Measurements from ENCODE around the gene C2CD3.
"Not testable (repeated sequence)": the region's sequence is repeated elsewhere in the genome, so short reads cannot be mapped to it uniquely, and the experiment has no call there.

The C2CD3 gene

GRCh38 chr11:74134661-74135060, 36.1 kb downstream of the C2CD3 start:
- in situ Hi-C loops (cut with HindIII; ENCODE audit: low pct_ligation_motif_present, low pct_unique_long_range_greater_than_20kb, low sequenced_read_pairs): no loop called here

GRCh38 chr11:74133436-74133835, 37.4 kb downstream of the C2CD3 start:
- in situ Hi-C loops (cut with HindIII; ENCODE audit: low pct_ligation_motif_present, low pct_unique_long_range_greater_than_20kb, low sequenced_read_pairs): no loop called here
- DNase-seq: no peak

More at GRCh38 chr11:74134661-74135060, 36.1 kb downstream of the C2CD3 start:
- DNase-seq: no peak

GRCh38 chr11:74132833-74133232, 38.0 kb downstream of the C2CD3 start:
- in situ Hi-C loops (cut with HindIII; ENCODE audit: low pct_ligation_motif_present, low pct_unique_long_range_greater_than_20kb, low sequenced_read_pairs): no loop called here
- DNase-seq: no peak

GRCh38 chr11:74129121-74129520, 41.7 kb downstream of the C2CD3 start:
- in situ Hi-C loops (cut with HindIII; ENCODE audit: low pct_ligation_motif_present, low pct_unique_long_range_greater_than_20kb, low sequenced_read_pairs): not testable (repeated sequence)

GRCh38 chr11:74123008-74123448, 47.8 kb downstream of the C2CD3 start:
- no peak for DNase-seq
- in situ Hi-C loops (cut with HindIII; ENCODE audit: low pct_ligation_motif_present, low pct_unique_long_range_greater_than_20kb, low sequenced_read_pairs): no loop called here

More at GRCh38 chr11:74129121-74129520, 41.7 kb downstream of the C2CD3 start:
- DNase-seq: not testable (repeated sequence)

- DNase-seq: no peak
- in situ Hi-C loops (cut with HindIII; ENCODE audit: low pct_ligation_motif_present, low pct_unique_long_range_greater_than_20kb, low sequenced_read_pairs): no loop called here
Measured at GRCh38 chr11:74121804-74122203, 49.0 kb downstream of the C2CD3 start.

GRCh38 chr11:74120260-74121035, 50.4 kb downstream of the C2CD3 start:
- in situ Hi-C loops (cut with HindIII; ENCODE audit: low pct_ligation_motif_present, low pct_unique_long_range_greater_than_20kb, low sequenced_read_pairs); DNase-seq: not testable (repeated sequence)

GRCh38 chr11:74116719-74117118, 54.1 kb downstream of the C2CD3 start:
- in situ Hi-C loops (cut with HindIII; ENCODE audit: low pct_ligation_motif_present, low pct_unique_long_range_greater_than_20kb, low sequenced_read_pairs): no loop called here

GRCh38 chr11:74112877-74113276, 57.9 kb downstream of the C2CD3 start:
- no peak for DNase-seq
- in situ Hi-C loops (cut with HindIII; ENCODE audit: low pct_ligation_motif_present, low pct_unique_long_range_greater_than_20kb, low sequenced_read_pairs): no loop called here

More at GRCh38 chr11:74116719-74117118, 54.1 kb downstream of the C2CD3 start:
- no peak for DNase-seq

- no peak for DNase-seq
- in situ Hi-C loops (cut with HindIII; ENCODE audit: low pct_ligation_motif_present, low pct_unique_long_range_greater_than_20kb, low sequenced_read_pairs): no loop called here
Measured at GRCh38 chr11:74106124-74106523, 64.7 kb downstream of the C2CD3 start.

GRCh38 chr11:74102321-74102720, 68.5 kb downstream of the C2CD3 start:
- DNase-seq: no peak
- in situ Hi-C loops (cut with HindIII; ENCODE audit: low pct_ligation_motif_present, low pct_unique_long_range_greater_than_20kb, low sequenced_read_pairs): no loop called here

- DNase-seq: no peak
- in situ Hi-C loops (cut with HindIII; ENCODE audit: low pct_ligation_motif_present, low pct_unique_long_range_greater_than_20kb, low sequenced_read_pairs): no loop called here
Measured at GRCh38 chr11:74100735-74101134, 70.1 kb downstream of the C2CD3 start.

- in situ Hi-C loops (cut with HindIII; ENCODE audit: low pct_ligation_motif_present, low pct_unique_long_range_greater_than_20kb, low sequenced_read_pairs): no loop called here
- DNase-seq: no peak
Measured at GRCh38 chr11:74100231-74100630, 70.6 kb downstream of the C2CD3 start.

GRCh38 chr11:74097686-74098237, 73.0 kb downstream of the C2CD3 start:
- DNase-seq: no peak
- in situ Hi-C loops (cut with HindIII; ENCODE audit: low pct_ligation_motif_present, low pct_unique_long_range_greater_than_20kb, low sequenced_read_pairs): no loop called here

GRCh38 chr11:74094393-74094792, 76.4 kb downstream of the C2CD3 start:
- in situ Hi-C loops (cut with HindIII; ENCODE audit: low pct_ligation_motif_present, low pct_unique_long_range_greater_than_20kb, low sequenced_read_pairs): no loop called here
- no peak for DNase-seq

GRCh38 chr11:74092425-74092824, 78.4 kb downstream of the C2CD3 start:
- in situ Hi-C loops (cut with HindIII; ENCODE audit: low pct_ligation_motif_present, low pct_unique_long_range_greater_than_20kb, low sequenced_read_pairs): no loop called here
- no peak for DNase-seq

GRCh38 chr11:74091549-74091948, 79.3 kb downstream of the C2CD3 start:
- no peak for DNase-seq

GRCh38 chr11:74090701-74091100, 80.1 kb downstream of the C2CD3 start:
- in situ Hi-C loops (cut with HindIII; ENCODE audit: low pct_ligation_motif_present, low pct_unique_long_range_greater_than_20kb, low sequenced_read_pairs): no loop called here
- DNase-seq: peak; percentile 4

More at GRCh38 chr11:74091549-74091948, 79.3 kb downstream of the C2CD3 start:
- in situ Hi-C loops (cut with HindIII; ENCODE audit: low pct_ligation_motif_present, low pct_unique_long_range_greater_than_20kb, low sequenced_read_pairs): no loop called here

- in situ Hi-C loops (cut with HindIII; ENCODE audit: low pct_ligation_motif_present, low pct_unique_long_range_greater_than_20kb, low sequenced_read_pairs): no loop called here
- no peak for DNase-seq
Measured at GRCh38 chr11:74086242-74086884, 84.4 kb downstream of the C2CD3 start.

- no peak for DNase-seq
Measured at GRCh38 chr11:74085542-74085892, 85.3 kb downstream of the C2CD3 start.

More at GRCh38 chr11:74085542-74085892, 85.3 kb downstream of the C2CD3 start:
- in situ Hi-C loops (cut with HindIII; ENCODE audit: low pct_ligation_motif_present, low pct_unique_long_range_greater_than_20kb, low sequenced_read_pairs): no loop called here

Measured in ACHN (cell line).